Epithelial cell of esophagus (primary cell): Measurements from ENCODE around the gene PXN.

ENCODE experiments used
- DNase-seq: peaks from one replicate; pipeline ENCODE4 v3.0.0; 2010; ENCODE audit warnings: low read depth
- H3K4me3 ChIP-seq: 2 replicates; pipeline ENCODE4 v1.5.1; 2011; ENCODE audit warnings: mild to moderate bottlenecking, low read length, control low read depth
- TF ChIP-seq, protein P1 (sequence below): IDR thresholded peaks from 2 replicates; pipeline ENCODE4 v1.5.1; 2011; ENCODE audit warnings: low read depth, mild to moderate bottlenecking, low read length, control low read depth, inconsistent platforms; ENCODE audit not compliant: insufficient read depth; ENCODE audit errors: missing control alignments

Gene PXN

DNA sequence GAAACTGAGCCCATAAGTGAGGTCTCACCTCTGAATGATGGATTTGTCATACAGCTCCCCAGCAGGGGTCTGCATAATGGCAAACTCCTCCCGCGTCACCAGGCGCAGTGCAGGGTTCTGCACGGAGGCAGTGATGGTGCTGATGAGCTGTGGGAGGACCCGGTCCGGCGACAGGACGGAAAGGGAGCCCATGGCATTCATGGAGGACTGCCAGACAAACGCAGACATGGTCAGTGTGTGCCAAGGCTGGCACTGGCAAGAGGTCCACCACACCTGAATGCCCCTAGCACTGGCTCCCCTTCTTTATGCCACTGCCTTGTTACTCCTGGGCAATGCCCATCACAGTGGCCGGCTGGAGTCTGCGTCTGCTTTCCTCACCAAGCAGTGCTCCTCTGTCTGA is 103.7 kb downstream of the PXN start:
- H3K4me3 ChIP-seq: no peak overlapping the region
- DNase-seq: no peak
- TF ChIP-seq, protein P1, sequence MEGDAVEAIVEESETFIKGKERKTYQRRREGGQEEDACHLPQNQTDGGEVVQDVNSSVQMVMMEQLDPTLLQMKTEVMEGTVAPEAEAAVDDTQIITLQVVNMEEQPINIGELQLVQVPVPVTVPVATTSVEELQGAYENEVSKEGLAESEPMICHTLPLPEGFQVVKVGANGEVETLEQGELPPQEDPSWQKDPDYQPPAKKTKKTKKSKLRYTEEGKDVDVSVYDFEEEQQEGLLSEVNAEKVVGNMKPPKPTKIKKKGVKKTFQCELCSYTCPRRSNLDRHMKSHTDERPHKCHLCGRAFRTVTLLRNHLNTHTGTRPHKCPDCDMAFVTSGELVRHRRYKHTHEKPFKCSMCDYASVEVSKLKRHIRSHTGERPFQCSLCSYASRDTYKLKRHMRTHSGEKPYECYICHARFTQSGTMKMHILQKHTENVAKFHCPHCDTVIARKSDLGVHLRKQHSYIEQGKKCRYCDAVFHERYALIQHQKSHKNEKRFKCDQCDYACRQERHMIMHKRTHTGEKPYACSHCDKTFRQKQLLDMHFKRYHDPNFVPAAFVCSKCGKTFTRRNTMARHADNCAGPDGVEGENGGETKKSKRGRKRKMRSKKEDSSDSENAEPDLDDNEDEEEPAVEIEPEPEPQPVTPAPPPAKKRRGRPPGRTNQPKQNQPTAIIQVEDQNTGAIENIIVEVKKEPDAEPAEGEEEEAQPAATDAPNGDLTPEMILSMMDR: no peak
